HUES48 (cell line): ENCODE measurements around the gene EPDR1.
"Not testable (repeated sequence)": the region's sequence is repeated elsewhere in the genome, so short reads cannot be mapped to it uniquely, and the experiment has no call there.

Source experiments
- H3K27ac ChIP-seq: one replicate; pipeline ENCODE4 v1.7.0; 2013; ENCODE audit warnings: low read depth, low read length, inconsistent platforms
- H3K27me3 ChIP-seq: 2 replicates; pipeline ENCODE4 v1.6.1; 2013; ENCODE audit warnings: mild to moderate bottlenecking, low read length; ENCODE audit not compliant: control insufficient read depth, insufficient read depth
- H3K36me3 ChIP-seq: 2 replicates; pipeline ENCODE4 v1.6.1; 2013; ENCODE audit warnings: low read length; ENCODE audit not compliant: control insufficient read depth, insufficient read depth
- H3K4me1 ChIP-seq: 2 replicates; pipeline ENCODE4 v1.6.1; 2013; ENCODE audit warnings: mild to moderate bottlenecking, low read length; ENCODE audit not compliant: control insufficient read depth, insufficient read depth
- H3K4me3 ChIP-seq: 2 replicates; pipeline ENCODE4 v1.5.1; 2013; ENCODE audit warnings: mild to moderate bottlenecking, low read depth, low read length
- H3K9ac ChIP-seq: 2 replicates; pipeline ENCODE4 v1.6.1; 2013; ENCODE audit warnings: mild to moderate bottlenecking, low read depth, low read length, moderate library complexity
- H3K9me3 ChIP-seq: 2 replicates; pipeline ENCODE4 v1.6.1; 2013; ENCODE audit warnings: low read length; ENCODE audit not compliant: control insufficient read depth, insufficient read depth

Gene EPDR1

DNA sequence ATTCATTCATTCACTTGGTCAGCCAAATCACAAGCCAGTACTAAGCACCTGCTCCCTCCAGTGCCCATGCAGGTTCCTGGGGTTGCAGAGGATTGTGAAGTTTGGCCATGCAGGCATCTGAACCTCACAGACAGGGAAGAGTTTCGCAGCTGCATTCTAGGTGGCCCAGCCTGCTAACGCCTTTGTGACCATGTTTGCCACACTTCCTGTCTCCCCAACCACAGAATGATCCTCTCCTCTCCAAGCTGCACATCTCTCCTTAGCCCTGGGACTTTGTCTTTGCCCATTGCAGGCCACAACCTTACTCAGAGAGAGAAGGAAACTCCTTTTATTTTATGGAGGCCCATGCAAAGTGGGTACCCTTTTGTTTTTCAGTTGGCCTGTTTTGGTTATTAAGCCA is 31.8 kb downstream of the EPDR1 start:
- Histone ChIP-seq H3K9me3 (no peaks in the 10 kb centered on the region), H3K27me3 (no peaks in the 10 kb centered on the region), H3K9ac (no peak overlapping the region), H3K4me3 (no peak overlapping the region), H3K4me1 (no peaks in the 10 kb centered on the region), H3K27ac (no peak overlapping the region), H3K36me3 (no peaks in the 10 kb centered on the region)

- H3K36me3 ChIP-seq, H3K4me1 ChIP-seq, H3K9ac ChIP-seq, H3K4me3 ChIP-seq, H3K27me3 ChIP-seq, H3K27ac ChIP-seq, H3K9me3 ChIP-seq: not testable (repeated sequence)
Observed at GRCh38 chr7:37954217-37954616, 33.8 kb downstream of the EPDR1 start.

GRCh38 chr7:37956791-37957190 is 36.4 kb downstream of the EPDR1 start:
- H3K4me1 ChIP-seq, result no peaks in the 10 kb centered on the region
- H3K9me3 ChIP-seq, result no peaks in the 10 kb centered on the region
- H3K27me3 ChIP-seq, result no peaks in the 10 kb centered on the region
- H3K4me3 ChIP-seq, result no peak overlapping the region
- no peaks in the 10 kb centered on the region for H3K36me3 ChIP-seq
- no peak overlapping the region for H3K9ac ChIP-seq
- no peak overlapping the region for H3K27ac ChIP-seq

DNA sequence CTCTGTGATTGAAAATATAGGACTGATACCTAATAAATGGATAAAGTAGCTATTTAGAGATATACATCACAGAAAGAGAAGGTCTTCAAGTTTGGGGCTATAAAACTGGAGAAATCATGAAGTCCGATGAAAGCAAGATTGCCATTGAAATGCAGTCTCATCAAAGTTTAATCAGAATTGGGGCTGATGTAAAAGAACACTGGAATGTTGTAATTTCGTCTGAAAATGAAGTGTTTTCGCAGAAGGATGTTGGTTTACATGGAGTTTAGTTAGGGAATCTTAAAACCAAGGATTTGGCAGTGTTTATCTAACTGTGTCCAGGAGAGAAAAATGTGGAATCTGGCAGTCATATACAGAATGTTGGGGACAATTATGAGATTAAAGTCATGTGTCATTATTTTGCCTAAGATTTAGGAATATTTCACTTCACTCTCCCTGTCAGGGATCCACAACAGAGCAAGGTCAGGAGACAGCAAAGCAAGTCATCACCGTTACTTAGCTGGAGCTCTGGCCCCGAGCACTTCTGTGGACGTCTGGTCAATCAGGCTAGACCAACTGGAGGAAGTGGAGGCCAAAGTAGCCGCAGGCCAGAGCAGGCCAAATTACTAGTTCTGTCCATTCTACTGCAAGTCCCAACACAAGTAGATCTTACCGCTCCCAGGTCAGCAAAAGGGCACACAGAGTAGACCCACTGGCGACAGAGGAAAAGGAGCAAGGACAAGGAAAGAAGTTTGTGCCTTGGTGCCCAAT is 37.0 kb downstream of the EPDR1 start:
- H3K4me3 ChIP-seq, result no peak overlapping the region
- H3K9ac ChIP-seq, result no peak overlapping the region

GRCh38 chr7:37960483-37960882 is 40.0 kb downstream of the EPDR1 start:
- H3K27ac ChIP-seq, result no peak overlapping the region
- H3K9me3 ChIP-seq, result no peaks in the 10 kb centered on the region
- H3K9ac ChIP-seq, result no peak overlapping the region
- H3K4me1 ChIP-seq, result no peaks in the 10 kb centered on the region
- H3K27me3 ChIP-seq, result no peaks in the 10 kb centered on the region
- no peak overlapping the region for H3K4me3 ChIP-seq
- H3K36me3 ChIP-seq, result no peaks in the 10 kb centered on the region

More for the DNA sequence above, 37.0 kb downstream of the EPDR1 start:
- no peaks in the 10 kb centered on the region for H3K4me1 ChIP-seq
- no peaks in the 10 kb centered on the region for H3K36me3 ChIP-seq
- H3K27ac ChIP-seq, result no peak overlapping the region
- no peaks in the 10 kb centered on the region for H3K27me3 ChIP-seq
- no peaks in the 10 kb centered on the region for H3K9me3 ChIP-seq

DNA sequence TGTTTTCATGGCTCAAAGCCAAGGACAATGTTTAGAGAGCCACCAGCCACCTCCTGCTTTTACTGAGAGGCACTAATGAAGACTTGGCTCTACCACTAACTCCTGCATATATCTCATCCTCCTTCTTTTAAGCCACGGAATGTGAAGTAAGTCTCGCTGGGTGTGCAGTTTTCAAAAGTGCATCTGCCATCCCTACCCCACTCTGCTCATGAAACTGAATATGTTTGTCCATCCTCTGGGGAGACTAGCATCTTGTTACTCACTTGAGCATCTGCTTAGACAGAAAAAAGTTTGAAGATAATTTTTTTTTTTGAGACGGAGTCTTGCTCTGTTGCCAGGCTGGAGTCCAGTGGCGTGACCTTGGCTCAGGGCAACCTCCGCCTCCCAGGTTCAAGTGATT is 40.8 kb downstream of the EPDR1 start:
- H3K27me3 ChIP-seq, result no peaks in the 10 kb centered on the region
- H3K4me1 ChIP-seq, result no peaks in the 10 kb centered on the region
- no peaks in the 10 kb centered on the region for H3K9me3 ChIP-seq
- no peak overlapping the region for H3K27ac ChIP-seq
- H3K9ac ChIP-seq, result no peak overlapping the region
- no peak overlapping the region for H3K4me3 ChIP-seq
- no peaks in the 10 kb centered on the region for H3K36me3 ChIP-seq

DNA sequence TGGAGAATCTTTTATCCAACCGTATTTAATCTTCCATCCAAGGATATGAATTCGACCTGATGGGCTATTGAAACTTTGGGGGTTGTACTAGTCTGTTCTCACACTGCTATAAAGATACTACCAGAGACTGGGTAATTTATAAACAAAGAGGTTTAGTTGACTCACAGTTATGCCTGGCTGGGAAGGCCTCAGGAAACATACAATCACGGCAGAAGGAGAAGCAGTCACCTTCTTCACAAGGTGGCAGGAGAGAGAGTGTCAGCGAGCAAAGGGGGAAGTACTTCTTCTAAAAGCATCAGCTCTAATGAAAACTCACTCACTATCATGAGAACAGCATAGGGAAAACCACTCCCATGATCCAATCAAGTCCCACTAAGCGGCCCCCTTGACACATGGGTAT is 43.8 kb downstream of the EPDR1 start:
- Histone ChIP-seq H3K4me3 (no peak overlapping the region), H3K36me3 (no peaks in the 10 kb centered on the region), H3K4me1 (no peaks in the 10 kb centered on the region), H3K9ac (no peak overlapping the region), H3K9me3 (no peaks in the 10 kb centered on the region), H3K27me3 (no peaks in the 10 kb centered on the region), H3K27ac (no peak overlapping the region)

DNA sequence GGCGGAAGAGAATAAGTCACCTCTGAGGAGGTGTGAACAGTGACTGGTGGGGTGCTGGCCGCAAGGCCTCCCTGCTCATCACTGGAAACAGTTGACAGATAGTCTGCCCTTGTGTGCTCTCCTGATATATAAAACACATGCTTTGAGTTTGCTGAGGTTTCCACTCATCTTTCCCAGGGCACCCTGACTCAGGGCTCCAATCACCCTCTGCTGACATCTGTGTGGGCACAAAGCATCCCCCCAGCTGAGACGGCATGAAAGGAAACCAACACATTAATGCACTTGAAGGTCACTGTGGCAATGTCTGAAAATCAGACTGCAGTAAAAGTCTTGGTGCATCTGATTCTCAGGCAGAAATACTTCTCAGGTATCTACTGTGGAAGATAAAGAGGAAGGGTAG is 49.8 kb downstream of the EPDR1 start:
- H3K4me1 ChIP-seq, result no peaks in the 10 kb centered on the region
- no peak overlapping the region for H3K4me3 ChIP-seq
- H3K36me3 ChIP-seq, result no peaks in the 10 kb centered on the region
- no peak overlapping the region for H3K9ac ChIP-seq
- H3K27ac ChIP-seq, result no peak overlapping the region
- no peaks in the 10 kb centered on the region for H3K27me3 ChIP-seq
- H3K9me3 ChIP-seq, result no peaks in the 10 kb centered on the region

- H3K36me3 ChIP-seq, result no peaks in the 10 kb centered on the region
- H3K4me3 ChIP-seq, result no peak overlapping the region
- no peak overlapping the region for H3K9ac ChIP-seq
- no peaks in the 10 kb centered on the region for H3K27me3 ChIP-seq
- no peaks in the 10 kb centered on the region for H3K4me1 ChIP-seq
- no peak overlapping the region for H3K27ac ChIP-seq
- no peaks in the 10 kb centered on the region for H3K9me3 ChIP-seq
Observed at GRCh38 chr7:37971491-37971890, 51.1 kb downstream of the EPDR1 start.

- Histone ChIP-seq H3K27me3 (no peaks in the 10 kb centered on the region), H3K36me3 (no peaks in the 10 kb centered on the region), H3K4me1 (no peaks in the 10 kb centered on the region), H3K4me3 (no peak overlapping the region), H3K27ac (no peak overlapping the region), H3K9ac (no peak overlapping the region), H3K9me3 (no peaks in the 10 kb centered on the region)
Observed at GRCh38 chr7:37973915-37974314, 53.5 kb downstream of the EPDR1 start.

DNA sequence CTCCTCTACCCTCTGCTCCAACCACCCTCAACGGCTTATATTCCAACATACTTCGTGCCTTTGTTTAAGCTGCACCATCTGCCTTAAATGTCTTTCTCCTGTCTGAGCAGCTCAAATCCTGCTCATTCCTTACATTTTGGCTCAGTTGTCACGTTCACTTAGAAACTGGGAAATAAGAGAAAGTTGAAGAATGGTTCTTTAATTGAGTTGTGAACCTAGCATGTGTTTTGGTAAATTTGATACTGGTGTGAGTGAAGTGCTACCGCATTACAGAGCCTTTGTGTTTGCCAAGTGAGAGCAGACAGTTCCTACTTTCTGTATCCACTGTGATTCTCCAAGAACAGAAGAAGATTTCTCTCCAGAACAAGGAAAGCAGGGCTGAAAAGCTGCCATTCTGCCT is 54.3 kb downstream of the EPDR1 start:
- Histone ChIP-seq H3K27me3 (no peaks in the 10 kb centered on the region), H3K36me3 (no peaks in the 10 kb centered on the region), H3K9me3 (no peaks in the 10 kb centered on the region), H3K4me1 (no peaks in the 10 kb centered on the region), H3K4me3 (no peak overlapping the region), H3K9ac (no peak overlapping the region), H3K27ac (no peak overlapping the region)
